ENCODE measurements around the gene ARHGAP15. TPM values are rescaled to one million over a fixed set of nuclear protein-coding genes. Genes with fewer than 3 reads are reported as not detected.

ARHGAP15 gene
- total and polyA plus RNA-seq, 2 donors from 2014 or later: 5.7 to 23.1 TPM

GRCh38 chr2:143121079-143121478 lies 8.1 kb upstream of the ARHGAP15 start:
- FAIRE-seq (no peak), DNase-seq (no peak)
- Histone ChIP-seq H3K36me3 (ENCODE audit: control insufficient read depth in 2 of 3, insufficient read depth in 3 of 3, low read length in 3 of 3) (no peaks in the 10 kb centered on the region), H3K4me3 (ENCODE audit: low read length in 3 of 3) (no peak overlapping the region), H3K4me1 (ENCODE audit: control insufficient read depth in 2 of 3, insufficient read depth in 2 of 3, low read depth in 1 of 3, low read length in 3 of 3) (no peaks in the 10 kb centered on the region), H3K9ac (ENCODE audit: low read length in 3 of 3) (no peak overlapping the region), H3K9me3 (ENCODE audit: control insufficient read depth in 2 of 3, insufficient read depth in 1 of 3, low read length in 3 of 3) (no peaks in the 10 kb centered on the region), H3K27me3 (ENCODE audit: control insufficient read depth, insufficient read depth, low read length) (no peaks in the 10 kb centered on the region), H3K27ac (ENCODE audit: low read depth in 2 of 2, low read length in 2 of 2) (no peak overlapping the region)
- intact Hi-C loops (cut with DNase I): no loop called here
- TF ChIP-seq CTCF (IDR thresholded peaks at IDR 0.05; ENCODE audit: borderline replicate concordance, extremely low read depth, insufficient read depth): no peak

GRCh38 chr2:143121957-143122356 lies 7.3 kb upstream of the ARHGAP15 start:
- no peaks in the 10 kb centered on the region for H3K27me3 ChIP-seq (ENCODE audit: control insufficient read depth, insufficient read depth, low read length)
- H3K36me3 ChIP-seq (ENCODE audit: control insufficient read depth in 2 of 3, insufficient read depth in 3 of 3, low read length in 3 of 3): no peaks in the 10 kb centered on the region
- no peak for DNase-seq
- no peak overlapping the region for H3K4me3 ChIP-seq (ENCODE audit: low read length in 3 of 3)
- no peak overlapping the region for H3K27ac ChIP-seq (ENCODE audit: low read depth in 2 of 2, low read length in 2 of 2)
- TF ChIP-seq CTCF (IDR thresholded peaks at IDR 0.05; ENCODE audit: borderline replicate concordance, extremely low read depth, insufficient read depth): no peak
- FAIRE-seq: no peak
- no peaks in the 10 kb centered on the region for H3K4me1 ChIP-seq (ENCODE audit: control insufficient read depth in 2 of 3, insufficient read depth in 2 of 3, low read depth in 1 of 3, low read length in 3 of 3)
- no peak overlapping the region for H3K9ac ChIP-seq (ENCODE audit: low read length in 3 of 3)
- H3K9me3 ChIP-seq (ENCODE audit: control insufficient read depth in 2 of 3, insufficient read depth in 1 of 3, low read length in 3 of 3): no peaks in the 10 kb centered on the region
- intact Hi-C loops (cut with DNase I): no loop called here

- H3K27me3 ChIP-seq (ENCODE audit: control insufficient read depth, insufficient read depth, low read length): no peaks in the 10 kb centered on the region
- TF ChIP-seq CTCF (IDR thresholded peaks at IDR 0.05; ENCODE audit: borderline replicate concordance, extremely low read depth, insufficient read depth): no peak
- intact Hi-C loops (cut with DNase I): no loop called here
- H3K27ac ChIP-seq (ENCODE audit: low read depth in 2 of 2, low read length in 2 of 2): no peak overlapping the region
- H3K36me3 ChIP-seq (ENCODE audit: control insufficient read depth in 2 of 3, insufficient read depth in 3 of 3, low read length in 3 of 3): no peaks in the 10 kb centered on the region
- H3K4me3 ChIP-seq (ENCODE audit: low read length in 3 of 3): no peak overlapping the region
- DNase-seq (no peak), FAIRE-seq (no peak)
- no peak overlapping the region for H3K9ac ChIP-seq (ENCODE audit: low read length in 3 of 3)
- no peaks in the 10 kb centered on the region for H3K4me1 ChIP-seq (ENCODE audit: control insufficient read depth in 2 of 3, insufficient read depth in 2 of 3, low read depth in 1 of 3, low read length in 3 of 3)
- no peaks in the 10 kb centered on the region for H3K9me3 ChIP-seq (ENCODE audit: control insufficient read depth in 2 of 3, insufficient read depth in 1 of 3, low read length in 3 of 3)
Observed at GRCh38 chr2:143123911-143124310, 5.3 kb upstream of the ARHGAP15 start.

- no peak for FAIRE-seq
- no peak overlapping the region for H3K4me3 ChIP-seq (ENCODE audit: low read length in 3 of 3)
- TF ChIP-seq CTCF (IDR thresholded peaks at IDR 0.05; ENCODE audit: borderline replicate concordance, extremely low read depth, insufficient read depth): no peak
Observed at GRCh38 chr2:143124445-143124844, 4.8 kb upstream of the ARHGAP15 start.

More at GRCh38 chr2:143124445-143124844, 4.8 kb upstream of the ARHGAP15 start:
- H3K4me1 ChIP-seq (ENCODE audit: control insufficient read depth in 2 of 3, insufficient read depth in 2 of 3, low read depth in 1 of 3, low read length in 3 of 3): no peaks in the 10 kb centered on the region
- H3K27me3 ChIP-seq (ENCODE audit: control insufficient read depth, insufficient read depth, low read length): no peaks in the 10 kb centered on the region
- no peaks in the 10 kb centered on the region for H3K36me3 ChIP-seq (ENCODE audit: control insufficient read depth in 2 of 3, insufficient read depth in 3 of 3, low read length in 3 of 3)
- H3K9ac ChIP-seq (ENCODE audit: low read length in 3 of 3): no peak overlapping the region
- intact Hi-C loops (cut with DNase I): no loop called here
- H3K9me3 ChIP-seq (ENCODE audit: control insufficient read depth in 2 of 3, insufficient read depth in 1 of 3, low read length in 3 of 3): no peaks in the 10 kb centered on the region
- no peak overlapping the region for H3K27ac ChIP-seq (ENCODE audit: low read depth in 2 of 2, low read length in 2 of 2)
- no peak for DNase-seq

All from kidney (tissue), 14 donors.